Stomach (tissue), 9 donors: ENCODE measurements around the gene KTN1. TPM values are rescaled to one million over a fixed set of nuclear protein-coding genes. Genes with fewer than 3 reads are reported as not detected.

Experiments used
- DNase-seq, 2 donors: peaks; one replicate each; pipeline versions ENCODE4 v3.0.0 to v3.0.0-alpha.2; 2013 to 2019
- H3K27ac ChIP-seq, 5 donors: fragments of 200-600 bp in 4 of 5; sonication (generic) in 4 of 5; one replicate each; pipeline ENCODE4 v1.5.1; 2013 to 2019; ENCODE audit warnings: mild to moderate bottlenecking in 1 of 5, moderate library complexity in 1 of 5
- H3K27me3 ChIP-seq, 3 donors: fragments of 200-600 bp; sonication (generic); one replicate each; pipeline ENCODE4 v1.5.1; 2017 to 2019; ENCODE audit warnings: mixed run types in 1 of 3
- H3K36me3 ChIP-seq, 4 donors: fragments of 200-600 bp; sonication (generic); 1 replicate in 3 of 4; 2 replicates in 1 of 4; pipeline ENCODE4 v1.5.1; 2016 to 2019
- H3K4me1 ChIP-seq, 4 donors: fragments of 200-600 bp; sonication (generic); one replicate each; pipeline ENCODE4 v1.5.1; 2016 to 2019
- H3K4me3 ChIP-seq, 4 donors: fragments of 200-600 bp; sonication (generic) in 3 of 4; one replicate each; pipeline ENCODE4 v1.5.1; 2016 to 2019; ENCODE audit warnings: mild to moderate bottlenecking in 1 of 4
- H3K9me3 ChIP-seq, 4 donors: fragments of 200-600 bp; sonication (generic); one replicate each; pipeline ENCODE4 v1.5.1; 2016 to 2019
- CTCF ChIP-seq, 7 experiments: fragments of 450-650 bp in 4 of 7; fragments of 200-600 bp in 3 of 7; sonication (generic) in 3 of 7; IDR thresholded peaks; one replicate each; pipeline ENCODE4 v1.5.1; 2016 to 2019; ENCODE audit warnings: antibody characterized with exemption in 7 of 7, control low read depth in 2 of 7, mild to moderate bottlenecking in 1 of 7
- EP300 ChIP-seq: sonication (generic); formaldehyde crosslinking; IDR thresholded peaks from one replicate; pipeline ENCODE4 v1.6.1; 2017; ENCODE audit warnings: antibody characterized with exemption
- POLR2A ChIP-seq, 4 donors: fragments of 450-650 bp; IDR thresholded peaks; one replicate each; pipeline ENCODE4 v1.6.1; 2016; ENCODE audit warnings: antibody characterized with exemption in 4 of 4, control low read depth in 2 of 4, mild to moderate bottlenecking in 1 of 4, moderate library complexity in 1 of 4
- POLR2AphosphoS5 ChIP-seq, 3 donors: sonication (generic); formaldehyde crosslinking; IDR thresholded peaks; one replicate each; pipeline ENCODE4 v1.6.1; 2016; ENCODE audit warnings: antibody characterized with exemption in 3 of 3
- WGBS, 5 donors: extraction: QIAGEN DNeasy Blood & Tissue Kit in 3 of 5; methylation state at CpG; one replicate each; pipeline versions ENCODE4 v1.1.5 to v1.1.7; 2013 to 2018; 5-methylcytosine and 5-hydroxymethylcytosine counted together
- intact Hi-C: fragments of 100-400 bp; cut with DNase I; formaldehyde crosslinking; loops from one replicate; pipeline ENCODE4 v1.15.1; 2023; ENCODE audit warnings: low total_unique reads
- polyA plus RNA-seq, 3 donors: library from polyadenylated mRNA; stranded (reverse); fragments of 200-250 nt; gene quantifications; one replicate each; pipeline ENCODE4 v1.2.3, GENCODE V29; 2013
- total RNA-seq, 5 donors: library from RNA; depleted of rRNA; stranded (reverse); fragments of >200 nt; gene quantifications; one replicate each; pipeline versions ENCODE4 v1.1.0 to v1.2.3, GENCODE V29; 2014 to 2016
- donor health status: healthy with polysubstance abuse.
- donor health status: Bipolar disorder and iron deficiency.
- donor health status: healthy.

Gene KTN1
- total and polyA plus RNA-seq, 8 donors, result 43.3 to 123 (median 81.2) TPM

DNA sequence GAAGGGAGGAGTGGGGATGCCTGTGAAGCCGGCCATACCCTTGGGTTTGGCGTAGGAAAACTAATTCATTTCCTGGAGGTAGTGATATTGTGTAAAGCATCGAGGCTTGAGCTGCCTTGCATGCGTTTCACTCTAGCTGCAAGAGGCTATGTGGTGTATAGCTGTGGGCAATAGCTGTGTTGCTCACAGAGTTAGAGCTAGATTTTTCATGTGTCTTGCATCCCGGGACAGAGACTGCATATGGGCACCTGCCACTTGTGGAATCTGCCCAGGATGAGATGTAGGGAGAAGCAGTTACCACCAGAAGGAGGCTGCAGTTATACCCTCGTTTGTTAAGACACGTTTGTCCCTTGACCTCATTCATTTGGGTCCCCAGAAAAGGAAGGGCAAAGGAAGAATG lies 106.7 kb downstream of the KTN1 start:
- intact Hi-C loops, result no loop called here
- 86 to 92% (median 91%) methylated on average over 7 of the region's 7 CpGs for WGBS, 5 donors
- H3K36me3 ChIP-seq, result peaks cover 12 to 54% (median 48%) of the 10 kb centered on the region in 4 donors

DNA sequence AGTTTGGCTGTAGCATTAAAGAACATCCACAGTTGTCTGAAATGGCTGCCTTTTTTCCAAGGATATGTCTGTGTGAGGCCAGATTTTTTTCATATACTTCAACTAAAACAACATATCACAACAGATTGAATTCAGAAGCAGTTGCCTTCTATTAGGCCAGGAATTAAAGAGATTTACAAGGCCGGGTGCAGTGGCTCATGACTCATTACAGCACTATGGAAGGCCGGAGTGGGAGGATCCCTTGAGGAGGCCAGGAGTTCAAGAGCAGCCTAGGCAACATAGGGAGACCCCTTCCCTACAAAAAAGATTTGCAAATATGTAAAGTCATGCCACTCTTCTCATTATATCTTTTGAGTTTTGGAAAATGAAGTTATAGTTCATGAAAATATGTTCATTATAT lies 108.6 kb downstream of the KTN1 start:
- no peak overlapping the region for H3K4me3 ChIP-seq
- no peaks in the 10 kb centered on the region for H3K9me3 ChIP-seq
- no peak overlapping the region for H3K27ac ChIP-seq
- DNase-seq, result no peak
- no peaks in the 10 kb centered on the region for H3K4me1 ChIP-seq
- H3K27me3 ChIP-seq, result no peaks in the 10 kb centered on the region
- WGBS, 5 donors, result 83 to 93% (median 92%) methylated on average over 2 of the region's 2 CpGs
- no peak for TF ChIP-seq POLR2A (IDR thresholded peaks at IDR 0.05)
- no peak for TF ChIP-seq EP300
- peaks cover 7 to 36% (median 35%) of the 10 kb centered on the region in 4 donors for H3K36me3 ChIP-seq
- intact Hi-C loops, result no loop called here

More for the DNA sequence above, 106.7 kb downstream of the KTN1 start:
- Histone ChIP-seq H3K4me1 (no peaks in the 10 kb centered on the region), H3K27me3 (no peaks in the 10 kb centered on the region), H3K4me3 (no peak overlapping the region), H3K27ac (no peak overlapping the region), H3K9me3 (no peaks in the 10 kb centered on the region)
- no peak for DNase-seq
- TF ChIP-seq POLR2A (IDR thresholded peaks at IDR 0.05) (no peak), CTCF (IDR thresholded peaks at IDR 0.05) (no peak), EP300 (no peak), POLR2AphosphoS5 (IDR thresholded peaks at IDR 0.05) (no peak)

DNA sequence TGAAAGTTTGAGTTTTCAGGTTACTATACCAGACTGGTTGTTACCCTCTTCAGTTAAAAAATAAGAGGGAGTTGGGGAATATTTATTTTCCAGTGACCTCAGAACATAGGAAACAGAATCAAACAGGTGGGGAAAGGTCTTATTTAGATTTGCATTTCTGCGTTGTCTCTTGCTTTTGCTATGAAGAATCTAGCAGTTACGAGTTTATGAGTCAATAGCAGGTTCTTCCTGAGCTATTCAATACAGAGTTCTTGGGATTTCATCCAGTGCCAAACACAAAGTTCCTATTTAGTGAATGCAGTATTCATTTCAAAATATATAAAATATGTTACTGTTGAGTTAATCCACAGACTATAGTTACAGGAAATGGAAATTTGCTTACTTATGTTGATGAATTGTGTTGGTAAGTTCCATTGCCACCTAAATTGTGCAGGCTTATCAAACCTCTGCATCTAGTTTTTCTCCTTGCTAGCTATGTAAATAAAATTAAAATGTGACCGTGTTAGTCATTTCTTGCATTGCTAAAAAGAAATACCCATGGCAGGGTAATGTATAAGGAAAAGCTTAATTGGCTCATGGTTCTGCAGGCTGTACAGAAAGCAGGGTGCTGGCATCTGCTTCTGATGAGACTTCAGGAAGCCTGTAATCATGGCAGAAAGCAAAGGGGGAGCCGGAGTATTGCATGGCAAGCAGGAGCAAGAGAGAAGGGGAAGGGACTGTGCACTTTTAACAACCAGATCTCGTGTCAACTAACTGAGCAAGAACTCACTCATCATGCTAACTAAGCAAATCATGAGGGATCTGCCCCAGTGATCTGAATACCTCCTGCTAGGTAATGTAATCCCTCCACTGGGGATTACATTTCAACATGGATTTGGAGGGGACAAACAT lies 110.2 kb downstream of the KTN1 start:
- 70 to 79% (median 75%) methylated on average over 5 of the region's 5 CpGs for whole genome bisulfite sequencing, 5 donors
- Histone ChIP-seq H3K4me3 (no peak overlapping the region), H3K27me3 (no peaks in the 10 kb centered on the region), H3K27ac (no peak overlapping the region), H3K9me3 (no peaks in the 10 kb centered on the region), H3K4me1 (no peaks in the 10 kb centered on the region), H3K36me3 (peaks cover 7 to 27% (median 20%) of the 10 kb centered on the region in 4 donors)
- intact Hi-C loops, result no loop called here
- TF ChIP-seq POLR2AphosphoS5 (IDR thresholded peaks at IDR 0.05), result no peak
- TF ChIP-seq EP300, result no peak
- TF ChIP-seq CTCF (IDR thresholded peaks at IDR 0.05), result no peak
- TF ChIP-seq POLR2A (IDR thresholded peaks at IDR 0.05), result no peak
- DNase-seq, result no peak

DNA sequence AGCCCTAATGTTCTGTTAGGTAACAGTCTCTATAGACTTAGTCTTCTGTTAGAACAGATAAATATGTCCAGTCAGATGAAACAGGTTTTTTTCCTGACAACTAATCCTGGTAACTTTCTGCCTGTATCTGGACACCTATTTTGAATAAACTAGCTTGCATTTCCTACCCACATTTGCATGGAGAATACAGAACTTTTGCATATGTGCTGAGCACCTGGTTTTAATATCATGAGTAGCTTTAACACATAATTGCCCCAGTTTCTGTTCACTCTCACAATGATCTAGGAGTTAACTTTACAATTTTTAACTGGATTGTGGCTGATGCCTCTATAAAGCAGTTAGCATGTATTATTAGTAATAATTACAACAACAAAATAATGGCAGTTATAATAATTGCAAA lies 111.7 kb downstream of the KTN1 start:
- Histone ChIP-seq H3K4me1 (no peaks in the 10 kb centered on the region), H3K27ac (no peak overlapping the region), H3K9me3 (no peaks in the 10 kb centered on the region), H3K36me3 (peaks cover 1 to 12% (median 5%) of the 10 kb centered on the region in 4 donors), H3K27me3 (no peaks in the 10 kb centered on the region), H3K4me3 (no peak overlapping the region)
- TF ChIP-seq CTCF (IDR thresholded peaks at IDR 0.05) (no peak), POLR2A (IDR thresholded peaks at IDR 0.05) (no peak), EP300 (no peak), POLR2AphosphoS5 (IDR thresholded peaks at IDR 0.05) (no peak)
- intact Hi-C loops, result no loop called here
- DNase-seq, result no peak

DNA sequence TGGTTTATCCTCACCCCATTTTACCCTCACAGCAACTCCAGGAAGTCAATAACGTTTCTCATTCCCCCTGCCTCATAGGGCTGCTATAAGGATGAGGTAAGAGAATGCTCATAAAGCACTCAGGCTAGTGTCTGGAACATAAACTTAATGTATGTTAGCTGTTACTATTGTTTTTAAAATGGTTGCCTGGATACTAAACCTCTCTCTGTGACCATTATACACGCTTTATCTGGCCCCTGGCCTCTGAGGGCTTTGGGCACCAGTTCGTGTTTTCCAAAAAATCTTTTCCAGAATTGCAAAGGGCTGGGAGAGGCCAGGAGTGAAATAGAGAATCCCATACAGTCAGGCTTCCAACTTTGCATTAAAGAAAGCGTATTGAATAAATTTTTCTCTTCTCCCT lies 113.9 kb downstream of the KTN1 start:
- no peaks in the 10 kb centered on the region for H3K9me3 ChIP-seq
- 74 to 83% (median 77%) methylated on average over 4 of the region's 4 CpGs for WGBS, 5 donors
- H3K4me1 ChIP-seq, result no peaks in the 10 kb centered on the region
- H3K4me3 ChIP-seq, result no peak overlapping the region
- no peaks in the 10 kb centered on the region for H3K36me3 ChIP-seq
- H3K27me3 ChIP-seq, result no peaks in the 10 kb centered on the region
- no peak for TF ChIP-seq POLR2AphosphoS5 (IDR thresholded peaks at IDR 0.05)
- no peak for TF ChIP-seq POLR2A (IDR thresholded peaks at IDR 0.05)
- TF ChIP-seq EP300, result no peak
- TF ChIP-seq CTCF (IDR thresholded peaks at IDR 0.05), result no peak
- DNase-seq, result no peak
- H3K27ac ChIP-seq, result no peak overlapping the region
- intact Hi-C loops, result no loop called here
